ENCODE data around the gene PFKP. TPM values are rescaled to one million over a fixed set of nuclear protein-coding genes. Genes with fewer than 3 reads are reported as not detected.

Gene PFKP
- total and polyA plus RNA-seq, 2 experiments from 2014 or later, result 639 to 781 TPM

GRCh38 chr10:3150961-3151360 lies 83.6 kb downstream of the PFKP start:
- H3K27ac ChIP-seq, result no peak overlapping the region
- H3K4me1 ChIP-seq (ENCODE audit: low read depth), result no peaks in the 10 kb centered on the region
- TF ChIP-seq, protein P1, sequence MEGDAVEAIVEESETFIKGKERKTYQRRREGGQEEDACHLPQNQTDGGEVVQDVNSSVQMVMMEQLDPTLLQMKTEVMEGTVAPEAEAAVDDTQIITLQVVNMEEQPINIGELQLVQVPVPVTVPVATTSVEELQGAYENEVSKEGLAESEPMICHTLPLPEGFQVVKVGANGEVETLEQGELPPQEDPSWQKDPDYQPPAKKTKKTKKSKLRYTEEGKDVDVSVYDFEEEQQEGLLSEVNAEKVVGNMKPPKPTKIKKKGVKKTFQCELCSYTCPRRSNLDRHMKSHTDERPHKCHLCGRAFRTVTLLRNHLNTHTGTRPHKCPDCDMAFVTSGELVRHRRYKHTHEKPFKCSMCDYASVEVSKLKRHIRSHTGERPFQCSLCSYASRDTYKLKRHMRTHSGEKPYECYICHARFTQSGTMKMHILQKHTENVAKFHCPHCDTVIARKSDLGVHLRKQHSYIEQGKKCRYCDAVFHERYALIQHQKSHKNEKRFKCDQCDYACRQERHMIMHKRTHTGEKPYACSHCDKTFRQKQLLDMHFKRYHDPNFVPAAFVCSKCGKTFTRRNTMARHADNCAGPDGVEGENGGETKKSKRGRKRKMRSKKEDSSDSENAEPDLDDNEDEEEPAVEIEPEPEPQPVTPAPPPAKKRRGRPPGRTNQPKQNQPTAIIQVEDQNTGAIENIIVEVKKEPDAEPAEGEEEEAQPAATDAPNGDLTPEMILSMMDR (IDR thresholded peaks at IDR 0.05; ENCODE audit: low read depth, low read length), result no peak
- peaks cover 72% of the 10 kb centered on the region for H3K36me3 ChIP-seq
- no peaks in the 10 kb centered on the region for H3K9me3 ChIP-seq (ENCODE audit: low read depth)
- DNase-seq (ENCODE audit: low read depth in 1 of 2, low spot score in 1 of 2), result no peak
- no peaks in the 10 kb centered on the region for H3K27me3 ChIP-seq
- no peak overlapping the region for H3K4me3 ChIP-seq

- no peak for DNase-seq (ENCODE audit: low read depth in 1 of 2, low spot score in 1 of 2)
- Histone ChIP-seq H3K27me3 (no peaks in the 10 kb centered on the region), H3K4me3 (no peak overlapping the region), H3K36me3 (peaks cover 71% of the 10 kb centered on the region), H3K9me3 (ENCODE audit: low read depth) (no peaks in the 10 kb centered on the region), H3K4me1 (ENCODE audit: low read depth) (no peaks in the 10 kb centered on the region), H3K27ac (no peak overlapping the region)
- TF ChIP-seq, protein P1 (IDR thresholded peaks at IDR 0.05; ENCODE audit: low read depth, low read length), result no peak
These were observed 84.7 kb downstream of the PFKP start for GRCh38 chr10:3151889-3152565.

DNA sequence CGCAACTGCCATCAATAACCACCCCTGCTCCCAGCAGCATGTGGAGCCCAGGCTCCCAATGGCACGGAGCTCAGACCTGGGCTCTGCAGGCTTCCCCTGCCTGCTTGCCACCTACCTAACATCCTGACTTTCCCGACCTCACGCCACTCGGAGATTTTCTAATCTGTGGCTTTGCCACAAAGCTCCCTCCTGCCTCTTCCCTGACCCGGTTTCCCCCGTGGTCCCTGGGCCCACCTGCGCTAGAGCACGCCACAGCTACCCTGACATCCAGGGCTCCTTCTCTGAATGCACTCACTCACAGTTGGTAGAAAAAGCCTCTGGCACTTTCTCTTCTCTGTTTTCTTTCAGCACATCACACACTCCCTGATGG lies 85.2 kb downstream of the PFKP start:
- peaks cover 71% of the 10 kb centered on the region for H3K36me3 ChIP-seq

DNA sequence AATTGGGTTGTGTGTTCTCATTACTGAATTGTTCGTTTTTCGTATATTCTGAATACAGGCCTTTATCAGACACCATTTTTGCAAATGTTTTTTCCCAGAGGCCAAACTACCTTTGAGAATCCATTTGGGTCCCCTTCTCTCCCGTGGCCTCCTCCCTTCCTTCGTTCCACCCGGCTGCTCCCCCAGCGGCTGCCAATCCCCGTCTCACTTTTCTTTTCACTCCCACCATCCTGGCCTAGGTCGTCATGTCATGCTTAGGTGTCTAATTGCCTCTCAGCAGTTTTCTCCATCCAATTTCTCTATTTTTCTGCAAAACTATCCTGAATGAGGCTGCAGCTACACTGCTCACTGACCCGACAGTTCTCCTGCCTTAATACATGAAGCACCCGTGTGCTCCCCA lies 87.3 kb downstream of the PFKP start:
- H3K36me3 ChIP-seq, result peaks cover 71% of the 10 kb centered on the region
- no peaks in the 10 kb centered on the region for H3K9me3 ChIP-seq (ENCODE audit: low read depth)

More for the DNA sequence above, 85.2 kb downstream of the PFKP start:
- Histone ChIP-seq H3K27me3 (no peaks in the 10 kb centered on the region), H3K4me3 (no peak overlapping the region), H3K9me3 (ENCODE audit: low read depth) (no peaks in the 10 kb centered on the region), H3K27ac (no peak overlapping the region), H3K4me1 (ENCODE audit: low read depth) (no peaks in the 10 kb centered on the region)
- no peak for DNase-seq (ENCODE audit: low read depth in 1 of 2, low spot score in 1 of 2)
- TF ChIP-seq, protein P1 (IDR thresholded peaks at IDR 0.05; ENCODE audit: low read depth, low read length), result no peak

DNA sequence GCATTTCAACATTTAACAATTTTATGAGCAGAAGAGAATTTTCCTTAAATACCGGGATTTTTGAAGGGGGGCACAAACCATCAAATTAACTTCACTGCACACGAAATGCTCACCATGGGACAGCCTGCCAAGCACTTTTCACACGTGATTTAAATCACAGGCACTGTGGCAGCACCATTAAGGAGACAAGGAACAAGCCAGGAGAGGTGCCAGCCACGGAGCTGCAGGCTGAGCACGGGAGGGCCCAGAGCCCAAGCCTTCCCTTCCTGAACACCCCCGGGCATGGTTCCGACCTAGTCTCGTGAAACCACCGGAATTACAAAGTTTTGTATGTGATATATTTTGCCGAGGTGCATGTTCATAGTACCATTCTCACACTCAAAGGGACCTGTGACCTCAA lies 91.8 kb downstream of the PFKP start:
- peaks cover 73% of the 10 kb centered on the region for H3K36me3 ChIP-seq
- H3K4me3 ChIP-seq, result no peak overlapping the region
- H3K9me3 ChIP-seq (ENCODE audit: low read depth), result no peaks in the 10 kb centered on the region
- no peak overlapping the region for H3K27ac ChIP-seq
- no peaks in the 10 kb centered on the region for H3K27me3 ChIP-seq
- H3K4me1 ChIP-seq (ENCODE audit: low read depth), result no peaks in the 10 kb centered on the region
- TF ChIP-seq, protein P1 (IDR thresholded peaks at IDR 0.05; ENCODE audit: low read depth, low read length), result no peak
- DNase-seq (ENCODE audit: low read depth in 1 of 2, low spot score in 1 of 2), result no peak

More for the DNA sequence above, 87.3 kb downstream of the PFKP start:
- no peak for DNase-seq (ENCODE audit: low read depth in 1 of 2, low spot score in 1 of 2)
- TF ChIP-seq, protein P1 (IDR thresholded peaks at IDR 0.05; ENCODE audit: low read depth, low read length), result no peak
- H3K4me3 ChIP-seq, result no peak overlapping the region
- H3K27ac ChIP-seq, result no peak overlapping the region
- H3K4me1 ChIP-seq (ENCODE audit: low read depth), result no peaks in the 10 kb centered on the region
- no peaks in the 10 kb centered on the region for H3K27me3 ChIP-seq

All from cardiac muscle cell (in vitro differentiated cells and primary cell).